HepG2 (cell line): ENCODE measurements around the gene EMC9.
"Not testable (repeated sequence)": the region's sequence is repeated elsewhere in the genome, so short reads cannot be mapped to it uniquely, and the experiment has no call there.

Experiments
- CREB3 ChIP-seq: sonication (generic); formaldehyde crosslinking; IDR thresholded peaks from 2 replicates; pipeline ENCODE4 v1.5.0; 2020; ENCODE audit warnings: missing genetic modification reagents
- JUN ChIP-seq: sonication (generic); formaldehyde crosslinking; IDR thresholded peaks from 2 replicates; pipeline ENCODE4 v1.4.0; 2020; ENCODE audit warnings: mild to moderate bottlenecking, missing genetic modification reagents
- JUND ChIP-seq: sonication (generic); formaldehyde crosslinking; IDR thresholded peaks from 2 replicates; pipeline ENCODE4 v1.8.0; 2022; ENCODE audit warnings: mild to moderate bottlenecking, missing genetic modification reagents
- REPIN1 ChIP-seq: sonication (generic); formaldehyde crosslinking; IDR thresholded peaks from 2 replicates; pipeline ENCODE4 v1.8.0; 2022; ENCODE audit warnings: missing genetic modification reagents, low read depth, mild to moderate bottlenecking, borderline replicate concordance
- RFXANK ChIP-seq: IDR thresholded peaks from 2 replicates; pipeline ENCODE4 v1.6.1; 2016
- SNRNP70 ChIP-seq: fragments of 200-400 bp; formaldehyde crosslinking; IDR thresholded peaks from 2 replicates; pipeline ENCODE4 v1.6.1; 2017; ENCODE audit warnings: mild to moderate bottlenecking, low read depth, low read length, moderate library complexity
- TBL1XR1 ChIP-seq: fragments of 150-350 bp; IDR thresholded peaks from 2 replicates; pipeline ENCODE4 v1.6.1; 2014; ENCODE audit warnings: borderline replicate concordance, low read length; ENCODE audit not compliant: partially characterized antibody
- ZNF292 ChIP-seq: sonication (generic); formaldehyde crosslinking; IDR thresholded peaks from 2 replicates; pipeline ENCODE4 v1.8.1; 2022; ENCODE audit warnings: mild to moderate bottlenecking, low read depth, missing genetic modification reagents, borderline replicate concordance
- ZNF589 ChIP-seq: sonication (generic); formaldehyde crosslinking; conservative IDR thresholded peaks from 2 replicates; pipeline ENCODE4 v1.8.0; 2022; ENCODE audit warnings: mild to moderate bottlenecking, moderate library complexity, missing genetic modification reagents
- ZNF605 ChIP-seq: sonication (generic); formaldehyde crosslinking; IDR thresholded peaks from 2 replicates; pipeline ENCODE4 v1.8.0; 2022; ENCODE audit warnings: mild to moderate bottlenecking, missing genetic modification reagents
- TF ChIP-seq, protein P1 (sequence below): sonication (generic); formaldehyde crosslinking; IDR thresholded peaks from 2 replicates; pipeline ENCODE4 v1.8.1; 2022; ENCODE audit warnings: low read depth, mild to moderate bottlenecking, missing genetic modification reagents

GRCh38 chr14:24105609-24106239 is 35.7 kb downstream of the EMC9 start:
- TF ChIP-seq, protein P1, sequence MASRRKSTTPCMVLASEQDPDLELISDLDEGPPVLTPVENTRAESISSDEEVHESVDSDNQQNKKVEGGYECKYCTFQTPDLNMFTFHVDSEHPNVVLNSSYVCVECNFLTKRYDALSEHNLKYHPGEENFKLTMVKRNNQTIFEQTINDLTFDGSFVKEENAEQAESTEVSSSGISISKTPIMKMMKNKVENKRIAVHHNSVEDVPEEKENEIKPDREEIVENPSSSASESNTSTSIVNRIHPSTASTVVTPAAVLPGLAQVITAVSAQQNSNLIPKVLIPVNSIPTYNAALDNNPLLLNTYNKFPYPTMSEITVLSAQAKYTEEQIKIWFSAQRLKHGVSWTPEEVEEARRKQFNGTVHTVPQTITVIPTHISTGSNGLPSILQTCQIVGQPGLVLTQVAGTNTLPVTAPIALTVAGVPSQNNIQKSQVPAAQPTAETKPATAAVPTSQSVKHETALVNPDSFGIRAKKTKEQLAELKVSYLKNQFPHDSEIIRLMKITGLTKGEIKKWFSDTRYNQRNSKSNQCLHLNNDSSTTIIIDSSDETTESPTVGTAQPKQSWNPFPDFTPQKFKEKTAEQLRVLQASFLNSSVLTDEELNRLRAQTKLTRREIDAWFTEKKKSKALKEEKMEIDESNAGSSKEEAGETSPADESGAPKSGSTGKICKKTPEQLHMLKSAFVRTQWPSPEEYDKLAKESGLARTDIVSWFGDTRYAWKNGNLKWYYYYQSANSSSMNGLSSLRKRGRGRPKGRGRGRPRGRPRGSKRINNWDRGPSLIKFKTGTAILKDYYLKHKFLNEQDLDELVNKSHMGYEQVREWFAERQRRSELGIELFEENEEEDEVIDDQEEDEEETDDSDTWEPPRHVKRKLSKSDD, result not testable (repeated sequence)
- TF ChIP-seq TBL1XR1; RFXANK (CRISPR knock-in tag); JUN (CRISPR knock-in tag); SNRNP70; ZNF589; ZNF292 (CRISPR knock-in tag); JUND (CRISPR knock-in tag): not testable (repeated sequence)
- TF ChIP-seq CREB3 (CRISPR knock-in tag) (0 out of 2 replicates have a peak, but pooled peaks have one; percentile 15), ZNF605 (CRISPR knock-in tag) (peak; percentile 16; the same call in 1 of the 2 replicates), REPIN1 (CRISPR knock-in tag) (0 out of 2 replicates have a peak, but pooled peaks have one; percentile 24)
